HEK293 (cell line): ENCODE measurements around the gene ISL2.

Experiments
- CTCF ChIP-seq: fragments of 450-650 bp; formaldehyde crosslinking; IDR thresholded peaks from 2 replicates; pipeline ENCODE4 v1.5.1; 2016; ENCODE audit warnings: missing biosample characterization, missing genetic modification characterization
- KLF16 ChIP-seq: fragments of 450-650 bp; formaldehyde crosslinking; IDR thresholded peaks from 2 replicates; pipeline ENCODE4 v1.5.1; 2017; ENCODE audit warnings: missing biosample characterization, missing genetic modification characterization
- REST ChIP-seq: fragments of 450-650 bp; formaldehyde crosslinking; IDR thresholded peaks from 2 replicates; pipeline ENCODE4 v1.5.1; 2016; ENCODE audit warnings: missing biosample characterization, missing genetic modification characterization
- SP2 ChIP-seq: fragments of 450-650 bp; formaldehyde crosslinking; IDR thresholded peaks from 2 replicates; pipeline ENCODE4 v1.5.1; 2016; ENCODE audit warnings: missing biosample characterization, missing genetic modification characterization
- ZNF280C ChIP-seq: fragments of 450-650 bp; formaldehyde crosslinking; IDR thresholded peaks from 2 replicates; pipeline ENCODE4 v1.5.1; 2016; ENCODE audit warnings: missing biosample characterization, missing genetic modification characterization
- ZNF654 ChIP-seq: fragments of 450-650 bp; formaldehyde crosslinking; IDR thresholded peaks from 2 replicates; pipeline ENCODE4 v1.5.1; 2016; ENCODE audit warnings: low read depth, missing biosample characterization, missing genetic modification characterization
- ZNF777 ChIP-seq: fragments of 450-650 bp; formaldehyde crosslinking; IDR thresholded peaks from 2 replicates; pipeline ENCODE4 v1.5.1; 2017; ENCODE audit warnings: missing biosample characterization, missing genetic modification characterization, borderline replicate concordance

GRCh38 chr15:76328958-76329357, 7.6 kb upstream of the ISL2 start:
- TF ChIP-seq CTCF (tag by site-specific recombination) (no peak), ZNF280C (no peak), ZNF777 (tag by site-specific recombination) (no peak), REST (tag by site-specific recombination) (no peak), KLF16 (tag by site-specific recombination) (no peak), ZNF654 (no peak), SP2 (tag by site-specific recombination) (no peak)
